SW 1271 (cell line): ENCODE results near the gene PMM2.
"Not testable (repeated sequence)": the region's sequence is repeated elsewhere in the genome, so short reads cannot be mapped to it uniquely, and the experiment has no call there.

ENCODE experiments used
- DNase-seq, 2 experiments: peaks; one replicate each; lab custom pipeline; 2025; lab: John Stamatoyannopoulos, UW

PMM2 gene

GRCh38 chr16:8797364-8798173 is at the start of gene PMM2, which contains the start of gene TMEM186:
PMM2 (plus strand) TSS chr16:8797839; CDS start chr16:8797883, 44 bp downstream.
TMEM186 (minus strand) TSS chr16:8797639; CDS start chr16:8797614, 25 bp downstream.
- peak; percentile 67 to 93 for DNase-seq

GRCh38 chr16:8748944-8749343 is 48.7 kb upstream of the PMM2 start:
- not testable (repeated sequence) for DNase-seq

- DNase-seq: peak in 1 of 2 experiments; percentile 20
Measured at GRCh38 chr16:8751481-8752311, 45.9 kb upstream of the PMM2 start.

DNA sequence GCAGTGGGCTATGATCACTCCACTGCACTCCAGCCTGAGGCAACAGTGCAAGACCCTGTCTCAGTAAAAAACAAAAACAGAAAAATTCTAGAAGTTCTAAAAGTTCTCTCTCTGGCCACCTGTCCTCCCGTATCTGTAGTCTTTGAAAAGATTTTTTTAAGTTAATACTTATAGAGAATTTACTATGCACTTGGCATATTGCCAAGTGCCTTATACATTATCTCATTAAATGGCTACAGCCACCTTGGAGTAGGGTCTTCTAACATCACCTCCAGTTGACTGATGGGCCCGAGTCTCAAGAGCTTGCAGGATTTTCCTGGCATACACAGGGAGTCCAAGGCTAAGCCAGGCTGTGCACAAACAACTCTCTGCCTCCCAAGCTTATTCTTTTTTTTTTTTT is 44.9 kb upstream of the PMM2 start:
- no peak for DNase-seq

- DNase-seq: no peak
Measured at GRCh38 chr16:8753416-8754054, 44.1 kb upstream of the PMM2 start.

GRCh38 chr16:8756755-8757154 is 40.9 kb upstream of the PMM2 start:
- DNase-seq: no peak

DNA sequence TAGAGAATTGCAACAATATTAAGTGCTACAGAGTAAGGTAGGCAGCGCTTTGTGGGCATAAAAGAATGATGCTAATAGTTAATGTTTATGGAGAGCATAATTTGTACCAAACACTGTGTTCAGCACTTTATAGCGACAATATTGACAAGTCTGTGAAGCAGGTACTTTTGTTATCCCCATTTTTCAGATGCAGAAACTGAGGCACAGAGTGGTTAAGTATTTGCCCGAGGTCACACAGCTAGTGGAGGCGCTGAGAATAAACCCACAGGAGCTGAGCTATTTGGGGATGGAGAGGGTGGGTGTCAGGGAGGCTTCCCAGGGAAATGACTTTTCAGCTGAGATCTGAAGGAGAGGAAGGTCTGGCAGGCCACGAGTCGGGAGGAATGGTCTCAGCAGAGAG is 39.6 kb upstream of the PMM2 start:
- DNase-seq: no peak

DNA sequence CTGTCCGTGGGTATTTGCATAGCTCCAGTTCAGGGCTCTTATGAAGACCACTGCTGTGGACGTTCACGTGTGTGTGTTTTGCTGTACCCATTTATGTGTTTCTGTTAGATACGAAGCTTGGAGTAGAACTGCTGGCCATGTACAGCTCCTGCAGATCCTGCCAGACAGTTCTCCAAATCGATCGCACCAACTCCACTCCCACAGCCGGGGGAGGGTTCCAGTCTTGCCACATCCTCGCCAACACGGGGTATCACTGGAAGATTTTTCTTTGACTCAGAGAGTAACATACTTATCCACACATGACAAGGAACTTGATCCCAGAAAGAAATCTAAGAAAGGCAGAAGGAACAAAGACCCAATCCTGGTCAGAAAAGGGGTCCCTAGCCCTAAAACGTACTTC is 37.6 kb upstream of the PMM2 start:
- no peak for DNase-seq

DNA sequence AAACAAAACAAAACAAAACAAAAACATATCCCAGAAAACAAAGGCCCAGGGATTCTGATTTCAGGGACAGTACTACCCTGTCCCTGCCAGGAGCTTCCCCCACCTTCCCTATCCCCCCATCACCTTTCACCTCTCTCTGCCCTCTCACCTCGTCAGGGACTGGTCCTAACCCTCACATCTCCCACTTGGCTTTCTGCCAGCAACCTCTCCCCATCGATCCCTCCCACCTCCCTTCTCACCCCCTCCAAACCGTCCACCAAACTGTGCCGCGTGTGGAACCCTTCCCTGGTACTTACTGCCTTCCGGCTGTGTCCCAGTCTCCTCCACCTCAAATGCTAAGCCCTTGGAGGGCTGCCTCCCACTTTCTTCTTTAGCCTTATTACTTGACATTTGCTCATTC is 36.6 kb upstream of the PMM2 start:
- DNase-seq: no peak

DNA sequence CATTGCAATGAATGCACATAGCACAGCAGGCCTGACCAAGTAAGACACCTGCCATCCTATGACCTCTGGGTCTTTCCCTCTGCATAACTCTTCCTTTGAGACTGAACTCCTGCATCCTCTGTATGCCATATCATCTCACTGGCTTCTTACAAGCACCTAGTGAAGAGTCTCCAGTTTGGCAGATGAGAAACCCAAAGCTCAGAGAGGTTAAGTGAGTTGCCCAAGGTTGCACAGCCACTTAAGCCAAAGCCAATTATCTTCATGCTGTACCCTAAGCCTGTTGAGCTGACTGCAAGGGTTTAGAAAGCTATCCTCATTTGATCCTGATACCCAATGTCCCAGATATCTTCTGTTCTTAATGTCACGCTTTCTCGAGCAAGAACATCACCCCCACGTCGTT is 35.4 kb upstream of the PMM2 start:
- no peak for DNase-seq

- no peak for DNase-seq
Measured at GRCh38 chr16:8763083-8763482, 34.6 kb upstream of the PMM2 start.

- no peak for DNase-seq
Measured at GRCh38 chr16:8763899-8764298, 33.7 kb upstream of the PMM2 start.

GRCh38 chr16:8764525-8765250 is 33.0 kb upstream of the PMM2 start:
- no peak for DNase-seq

DNA sequence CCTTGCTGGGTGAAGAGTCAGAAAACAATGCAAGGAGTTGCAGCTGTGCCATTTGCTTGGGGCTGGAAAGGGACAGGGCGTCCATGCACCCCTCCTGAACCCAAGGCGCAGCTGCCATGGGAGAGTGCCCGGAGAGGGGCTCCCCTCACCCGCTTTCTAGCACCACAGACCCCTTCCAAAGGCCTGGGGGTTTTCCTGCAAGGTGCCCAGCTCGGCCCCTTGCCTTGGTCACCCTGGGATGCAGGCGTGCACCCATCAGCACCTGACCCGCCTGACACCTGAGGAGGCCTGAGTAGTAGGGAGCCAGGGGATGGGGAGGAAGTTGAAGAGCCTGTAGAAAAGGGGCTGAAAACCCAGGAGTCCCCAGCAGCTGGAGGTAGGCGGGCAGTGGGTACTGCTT is 30.5 kb upstream of the PMM2 start:
- DNase-seq: no peak

- DNase-seq: no peak
Measured at GRCh38 chr16:8768283-8768682, 29.4 kb upstream of the PMM2 start.

- DNase-seq: no peak
Measured at GRCh38 chr16:8768692-8769091, 28.9 kb upstream of the PMM2 start.

DNA sequence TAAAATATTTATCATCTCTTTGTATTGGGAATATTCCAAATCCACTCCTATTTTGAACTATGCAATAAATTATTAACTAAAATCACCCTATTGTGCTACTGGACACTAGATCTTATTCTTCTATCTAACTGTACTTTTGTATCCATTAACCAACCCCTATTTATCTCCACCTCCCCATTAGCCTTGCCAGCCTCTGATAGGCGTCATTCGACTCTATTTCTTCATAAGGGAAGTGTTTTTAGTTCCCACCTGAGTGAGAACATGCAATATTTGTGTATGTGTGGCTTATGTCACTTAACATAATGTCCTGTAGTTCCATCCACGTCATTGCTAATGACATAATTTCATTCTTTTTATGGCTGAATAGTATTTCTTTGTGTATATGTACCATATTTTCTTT is 24.1 kb upstream of the PMM2 start:
- no peak for DNase-seq

DNA sequence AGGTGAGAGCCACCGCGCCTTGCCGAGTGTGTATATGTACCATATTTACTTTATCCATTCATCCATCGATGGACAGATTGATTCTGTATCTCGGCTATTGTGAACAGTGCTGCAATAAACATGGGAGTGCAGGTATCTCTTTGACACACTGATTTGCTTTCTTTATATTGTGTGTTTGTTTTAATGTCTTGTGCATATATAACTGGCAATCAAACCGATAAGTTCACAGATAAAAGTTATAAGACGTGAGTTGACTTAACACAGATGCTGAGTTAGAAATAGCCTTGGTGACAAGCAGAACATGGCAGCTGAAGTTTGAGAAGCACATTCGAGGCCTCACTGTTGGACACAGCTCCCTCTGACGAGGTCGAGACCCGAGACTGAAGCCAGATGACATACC is 23.4 kb upstream of the PMM2 start:
- DNase-seq: no peak

- no peak for DNase-seq
Measured at GRCh38 chr16:8775359-8775758, 22.3 kb upstream of the PMM2 start.

DNA sequence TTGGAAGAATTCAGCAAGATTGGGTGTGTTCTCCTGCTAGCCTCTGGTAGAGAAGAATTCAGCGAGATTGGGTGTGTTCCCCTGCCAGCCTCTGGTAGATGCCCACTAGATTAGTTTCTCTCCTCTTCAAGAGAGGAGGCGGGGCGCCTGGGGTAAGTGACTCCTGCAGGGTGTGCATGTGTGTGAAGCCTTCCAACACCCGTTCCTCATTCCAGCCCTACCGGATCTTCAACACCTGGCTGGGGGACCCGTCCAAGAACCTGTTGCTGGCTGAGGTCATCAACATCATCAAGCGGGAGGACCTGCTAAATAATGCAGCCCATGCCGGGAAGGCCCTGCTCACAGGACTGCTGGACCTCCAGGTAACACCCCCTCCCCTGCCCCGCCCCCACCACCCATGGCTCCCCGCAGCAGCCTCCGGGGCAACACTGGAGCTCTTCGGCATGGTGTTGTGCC is 21.5 kb upstream of the PMM2 start:
- DNase-seq: no peak

GRCh38 chr16:8777217-8777616 is 20.4 kb upstream of the PMM2 start:
- no peak for DNase-seq

DNA sequence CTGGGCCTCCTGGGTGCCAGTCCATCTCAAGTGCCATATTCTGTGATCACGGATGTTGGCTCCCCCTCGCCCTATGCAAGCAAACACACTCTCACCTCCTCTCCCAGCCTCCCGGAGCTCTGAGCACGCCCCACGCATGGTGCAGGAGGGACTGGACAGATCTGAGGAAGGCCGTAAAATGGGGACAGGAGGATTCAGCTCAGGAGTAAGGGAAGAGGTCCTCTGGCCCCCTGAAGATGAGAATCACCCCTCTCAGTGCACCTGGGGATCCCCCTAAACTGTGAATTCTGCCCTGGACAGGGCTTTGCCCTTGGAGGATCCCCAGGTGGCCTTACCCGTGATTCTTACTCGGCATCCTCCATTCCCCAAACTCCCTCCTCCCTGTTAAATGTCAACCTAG is 15.8 kb upstream of the PMM2 start:
- DNase-seq: no peak
